ENCODE measurements around the gene BMP7. TPM values are rescaled to one million over a fixed set of nuclear protein-coding genes. Genes with fewer than 3 reads are reported as not detected.

BMP7 gene
- total and polyA plus RNA-seq, 9 of the 15 experiments (the other 6 are each of a cell fraction or from before 2014, with no cell fraction given), result 0.18 TPM; not detected in 8

DNA sequence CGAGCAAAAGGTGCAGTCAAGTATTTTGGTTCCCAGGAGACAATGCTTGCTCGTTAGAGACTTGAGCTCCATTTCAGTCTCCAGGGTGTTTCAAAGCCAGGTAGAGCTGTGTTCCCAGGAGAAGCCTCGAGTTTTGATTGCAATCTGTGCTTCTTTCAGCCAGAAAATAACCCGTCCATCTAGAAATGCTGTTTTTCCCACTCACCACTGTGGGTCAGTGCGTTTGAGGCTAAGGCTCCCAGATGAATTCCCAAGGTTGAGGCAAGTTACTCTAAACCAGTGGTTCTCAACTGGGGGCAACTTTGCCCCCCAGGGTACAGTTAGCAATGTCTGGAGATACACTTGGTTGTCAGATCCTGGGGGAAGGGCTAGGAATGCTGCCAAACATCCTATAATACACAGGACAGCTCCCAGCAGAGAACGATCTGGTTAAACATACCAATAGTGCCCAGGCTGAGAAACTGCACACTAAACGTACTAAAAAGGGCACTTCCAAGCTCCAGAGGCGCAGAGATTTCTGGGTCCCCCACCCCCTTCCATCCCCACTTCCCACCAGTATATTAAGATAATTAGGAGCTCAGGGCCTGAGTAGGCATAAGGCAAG, 13.8 kb downstream of the BMP7 start:
- in situ Hi-C loops (cut with MboI) (no loop called here), intact Hi-C loops (cut with micrococcal nuclease) (no loop called here)
- Histone ChIP-seq H3K27me3 (ENCODE audit: control insufficient read depth in 2 of 2, insufficient read depth in 2 of 2, low read length in 2 of 2) (peaks cover 8 to 10% of the 10 kb centered on the region in 2 experiments; a peak in 2 of 5 replicates), H3K79me2 (ENCODE audit: control insufficient read depth, insufficient read depth, low read length) (no peaks in the 10 kb centered on the region), H3K9me1 (ENCODE audit: control insufficient read depth, insufficient read depth, low read length) (no peaks in the 10 kb centered on the region), H3K9me3 (replicated peaks; ENCODE audit: control insufficient read depth, insufficient read depth, low read depth, low read length) (no peaks in the 10 kb centered on the region), H4K20me1 (replicated peaks; ENCODE audit: control insufficient read depth, insufficient read depth, low read length) (no peaks in the 10 kb centered on the region), H3K27ac (ENCODE audit: extremely low read depth, low read depth, low read length) (no peak overlapping the region), H3K4me3 (no peak overlapping the region), H3K4me1 (replicated peaks in 1 of 2; ENCODE audit: control insufficient read depth in 2 of 2, insufficient read depth in 2 of 2, low read length in 2 of 2) (peaks cover 7 to 12% of the 10 kb centered on the region in 2 experiments; a peak in 2 of 5 replicates), H3K4me2 (ENCODE audit: insufficient read depth, low read length) (no peak overlapping the region), H3K36me3 (ENCODE audit: control insufficient read depth, insufficient read depth, low read length) (no peaks in the 10 kb centered on the region), H3K9ac (ENCODE audit: insufficient read depth in 1 of 2, low read depth in 2 of 2, low read length in 2 of 2) (no peak overlapping the region), H2AFZ (ENCODE audit: low read depth, low read length) (no peak overlapping the region)
- FAIRE-seq (no peak), ATAC-seq (no peak), DNase-seq (ENCODE audit: extremely low read depth in 1 of 4, low spot score in 3 of 4) (no peak)
- WGBS (ENCODE audit: insufficient coverage, low coverage, missing lambda C conversion rate), result 9% methylated on average over 8 of the region's 8 CpGs
- BruUV-seq (replicated peaks), result no TSS peak
- POLR2A ChIA-PET, result interaction anchor here (0.7 to 0.8 kb wide), 2 partner anchors 210 to 923 kb away, joined by 3 read pairs; no protein-coding TSS in a partner anchor
- TF ChIP-seq XRCC4 (IDR thresholded peaks at IDR 0.05; ENCODE audit: extremely low read depth, insufficient read depth, insufficient read length), result no peak
- TF ChIP-seq EWSR1 (IDR thresholded peaks at IDR 0.05; ENCODE audit: borderline replicate concordance, low read depth, partially characterized antibody), result peak; percentile 40
- peak; percentile 3; the same call in 1 of the 2 replicates for TF ChIP-seq RFX1 (IDR thresholded peaks at IDR 0.05)
- TF ChIP-seq HNRNPH1 (optimal IDR thresholded peaks at IDR 0.05; ENCODE audit: low read depth, low read length), result no peak
- TF ChIP-seq, protein P1, sequence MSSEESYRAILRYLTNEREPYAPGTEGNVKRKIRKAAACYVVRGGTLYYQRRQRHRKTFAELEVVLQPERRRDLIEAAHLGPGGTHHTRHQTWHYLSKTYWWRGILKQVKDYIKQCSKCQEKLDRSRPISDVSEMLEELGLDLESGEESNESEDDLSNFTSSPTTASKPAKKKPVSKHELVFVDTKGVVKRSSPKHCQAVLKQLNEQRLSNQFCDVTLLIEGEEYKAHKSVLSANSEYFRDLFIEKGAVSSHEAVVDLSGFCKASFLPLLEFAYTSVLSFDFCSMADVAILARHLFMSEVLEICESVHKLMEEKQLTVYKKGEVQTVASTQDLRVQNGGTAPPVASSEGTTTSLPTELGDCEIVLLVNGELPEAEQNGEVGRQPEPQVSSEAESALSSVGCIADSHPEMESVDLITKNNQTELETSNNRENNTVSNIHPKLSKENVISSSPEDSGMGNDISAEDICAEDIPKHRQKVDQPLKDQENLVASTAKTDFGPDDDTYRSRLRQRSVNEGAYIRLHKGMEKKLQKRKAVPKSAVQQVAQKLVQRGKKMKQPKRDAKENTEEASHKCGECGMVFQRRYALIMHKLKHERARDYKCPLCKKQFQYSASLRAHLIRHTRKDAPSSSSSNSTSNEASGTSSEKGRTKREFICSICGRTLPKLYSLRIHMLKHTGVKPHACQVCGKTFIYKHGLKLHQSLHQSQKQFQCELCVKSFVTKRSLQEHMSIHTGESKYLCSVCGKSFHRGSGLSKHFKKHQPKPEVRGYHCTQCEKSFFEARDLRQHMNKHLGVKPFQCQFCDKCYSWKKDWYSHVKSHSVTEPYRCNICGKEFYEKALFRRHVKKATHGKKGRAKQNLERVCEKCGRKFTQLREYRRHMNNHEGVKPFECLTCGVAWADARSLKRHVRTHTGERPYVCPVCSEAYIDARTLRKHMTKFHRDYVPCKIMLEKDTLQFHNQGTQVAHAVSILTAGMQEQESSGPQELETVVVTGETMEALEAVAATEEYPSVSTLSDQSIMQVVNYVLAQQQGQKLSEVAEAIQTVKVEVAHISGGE (CRISPR knock-in tag; IDR thresholded peaks at IDR 0.05), result peak in 1 of 3 experiments; percentile 87; a peak in 2 of 6 replicates
- no peak for TF ChIP-seq ZBTB8A (IDR thresholded peaks at IDR 0.05; ENCODE audit: partially characterized antibody)
- no peak for TF ChIP-seq FOXK1 (CRISPR knock-in tag; IDR thresholded peaks at IDR 0.05; ENCODE audit: borderline replicate concordance)
- TF ChIP-seq DACH1 (IDR thresholded peaks at IDR 0.05; ENCODE audit: partially characterized antibody), result no peak
- CTCF ChIA-PET (ENCODE audit: low intra/inter-chr PET ratio), result no interaction called here

All from K562 (cell line).